OCI-M2 (cell line): ENCODE data around the gene KLHL29.
"Not testable (repeated sequence)": the region's sequence is repeated elsewhere in the genome, so short reads cannot be mapped to it uniquely, and the experiment has no call there.

Experiments
- DNase-seq: peaks from one replicate; lab custom pipeline; 2025; ENCODE audit not compliant: unreplicated experiment; lab: John Stamatoyannopoulos, UW

Gene KLHL29

GRCh38 chr2:23734416-23734815, 349.4 kb downstream of the KLHL29 start:
- DNase-seq: no peak

DNA sequence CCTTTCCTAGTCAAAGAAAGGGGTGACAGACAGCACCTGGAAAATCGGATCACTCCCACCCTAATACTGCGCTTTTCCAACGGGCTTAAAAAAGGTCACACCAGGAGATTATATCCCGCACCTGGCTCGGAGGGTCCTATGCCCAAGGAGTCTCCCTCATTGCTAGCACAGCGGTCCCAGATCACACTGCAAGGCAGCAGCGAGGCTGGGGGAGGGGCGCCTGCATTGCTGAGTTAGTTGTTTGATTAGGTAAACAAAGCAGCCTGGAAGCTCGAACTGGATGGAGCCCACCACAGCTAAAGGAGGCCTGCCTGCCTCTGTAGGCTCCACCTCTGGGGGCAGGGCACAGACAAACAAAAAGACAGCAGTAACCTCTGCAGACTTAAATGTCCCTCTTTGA, 351.8 kb downstream of the KLHL29 start:
- not testable (repeated sequence) for DNase-seq

GRCh38 chr2:23745068-23745725, 360.2 kb downstream of the KLHL29 start:
- no peak for DNase-seq

DNA sequence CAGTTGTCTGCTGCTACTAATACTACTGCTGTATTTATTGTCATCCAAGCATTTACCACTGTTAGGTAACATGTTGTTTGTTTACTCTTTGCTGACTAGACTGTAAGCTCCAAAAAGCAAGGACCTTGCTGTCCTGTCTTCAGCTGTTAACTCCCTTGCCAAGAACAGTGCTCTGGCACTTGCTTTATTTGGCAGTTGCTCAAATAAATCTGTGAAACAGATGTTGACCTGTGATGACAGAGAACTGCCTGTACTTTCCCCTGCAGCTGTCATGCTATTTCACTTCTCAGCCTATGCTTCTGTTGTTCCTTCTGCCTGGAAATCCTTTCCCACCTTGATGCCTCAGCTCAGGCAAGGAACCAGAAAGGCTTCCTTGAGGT, 360.7 kb downstream of the KLHL29 start:
- DNase-seq: no peak

- DNase-seq: no peak
These were observed 361.3 kb downstream of the KLHL29 start for GRCh38 chr2:23746141-23746863.

GRCh38 chr2:23751747-23752265, 366.8 kb downstream of the KLHL29 start:
- DNase-seq: no peak

- no peak for DNase-seq
These were observed 368.5 kb downstream of the KLHL29 start for GRCh38 chr2:23753291-23754010.

DNA sequence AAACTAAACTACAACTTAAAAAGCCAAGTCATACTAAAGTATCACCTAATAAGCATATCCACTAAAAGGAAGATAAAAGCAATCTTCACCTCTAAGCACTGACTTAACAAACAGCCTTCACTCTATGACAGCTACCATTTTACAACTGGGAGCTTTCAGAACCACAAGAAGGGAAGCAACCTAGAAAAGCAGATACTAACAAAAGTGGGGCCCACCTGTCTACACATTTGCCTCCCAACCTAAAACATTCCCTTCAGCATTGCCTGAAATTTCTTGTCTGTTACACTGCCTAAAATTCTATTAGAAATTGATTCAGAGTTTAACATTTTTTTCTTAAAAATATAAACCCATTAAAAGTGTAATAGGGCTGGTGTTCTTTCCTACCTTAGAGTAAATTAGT, 370.0 kb downstream of the KLHL29 start:
- DNase-seq: no peak

DNA sequence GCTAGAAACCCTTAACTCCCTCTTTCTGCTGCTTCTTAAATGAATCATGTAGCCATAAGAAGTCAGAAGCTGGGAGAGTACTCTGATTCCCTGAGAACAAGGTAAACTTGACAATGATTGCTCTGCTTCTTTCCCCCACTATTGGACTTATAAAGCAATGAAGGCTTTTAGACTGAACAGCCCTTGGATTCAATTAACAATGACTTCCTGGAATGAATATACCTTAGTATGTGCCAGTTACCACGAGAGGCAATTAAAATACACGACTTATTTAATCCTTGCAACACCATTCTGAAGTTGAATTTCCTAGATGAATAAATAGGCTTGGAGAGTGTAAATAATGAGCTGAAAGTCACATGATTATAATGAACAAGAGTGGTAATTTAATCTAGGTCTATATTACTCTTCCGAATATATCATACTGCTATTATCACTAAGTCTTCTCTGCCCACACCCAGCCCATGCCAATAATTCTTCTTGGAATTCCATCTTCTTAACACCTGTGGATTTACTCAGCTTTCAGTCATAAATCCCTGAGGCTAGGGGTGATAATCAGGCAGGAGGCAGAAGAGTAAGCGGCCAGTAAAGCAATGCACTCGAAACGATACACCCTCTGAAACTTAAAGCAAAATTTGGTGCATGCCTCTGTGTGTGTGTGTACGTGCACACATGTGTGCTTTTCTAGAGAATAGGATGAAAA, 371.8 kb downstream of the KLHL29 start:
- no peak for DNase-seq

GRCh38 chr2:23757686-23758433, 372.9 kb downstream of the KLHL29 start:
- no peak for DNase-seq
